Neural crest cell (in vitro differentiated cells): Measurements from ENCODE around the gene ANO5. TPM values are rescaled to one million over a fixed set of nuclear protein-coding genes. Genes with fewer than 3 reads are reported as not detected.

Experiments used
- DNase-seq: peaks from one replicate; pipeline ENCODE4 v3.0.0; 2021; ENCODE audit warnings: low read depth, mixed read lengths, low spot score
- H3K27ac Mint-ChIP-seq: one replicate; pipeline ENCODE4 v1.8.0; 2021; ENCODE audit warnings: mild to moderate bottlenecking, mixed read lengths; ENCODE audit not compliant: unreplicated experiment
- H3K27me3 Mint-ChIP-seq: 2 replicates; pipeline ENCODE4 v1.8.0; 2021; ENCODE audit warnings: low read depth, mild to moderate bottlenecking, mixed read lengths
- H3K36me3 Mint-ChIP-seq: 2 replicates; pipeline ENCODE4 v1.8.0; 2021; ENCODE audit warnings: low read depth, mild to moderate bottlenecking, mixed read lengths
- H3K4me1 Mint-ChIP-seq: 2 replicates; pipeline ENCODE4 v1.8.0; 2021; ENCODE audit warnings: mixed read lengths
- H3K4me3 Mint-ChIP-seq: one replicate; pipeline ENCODE4 v1.8.0; 2021; ENCODE audit warnings: mild to moderate bottlenecking, mixed read lengths
- H3K9me3 Mint-ChIP-seq: 2 replicates; pipeline ENCODE4 v1.8.0; 2021; ENCODE audit warnings: mixed read lengths
- CTCF ChIP-seq: fragments of 200-600 bp; sonication (generic); conservative IDR thresholded peaks from 2 replicates; pipeline ENCODE4 v1.5.0; 2021; ENCODE audit warnings: antibody characterized with exemption, mild to moderate bottlenecking
- total RNA-seq: library from RNA; stranded (reverse); gene quantifications from 2 replicates; pipeline ENCODE4 v1.2.1, GENCODE V29; 2021

Gene ANO5
- total RNA-seq, 1 donor from 2014 or later = 3.4 TPM

GRCh38 chr11:22177186-22177585, 15.7 kb upstream of the ANO5 start:
- H3K4me1 Mint-ChIP-seq = no peaks in the 10 kb centered on the region
- no peaks in the 10 kb centered on the region for H3K27me3 Mint-ChIP-seq
- H3K9me3 Mint-ChIP-seq = no peaks in the 10 kb centered on the region

GRCh38 chr11:22179626-22180025, 13.3 kb upstream of the ANO5 start:
- DNase-seq = no peak
- Mint-ChIP-seq H3K9me3 (no peaks in the 10 kb centered on the region), H3K27me3 (peaks cover 4% of the 10 kb centered on the region), H3K4me3 (no peak overlapping the region), H3K4me1 (no peaks in the 10 kb centered on the region), H3K27ac (no peak overlapping the region), H3K36me3 (no peaks in the 10 kb centered on the region)
- TF ChIP-seq CTCF = no peak

More at GRCh38 chr11:22177186-22177585, 15.7 kb upstream of the ANO5 start:
- TF ChIP-seq CTCF = peak; percentile 15
- Mint-ChIP-seq H3K27ac (no peak overlapping the region), H3K36me3 (no peaks in the 10 kb centered on the region), H3K4me3 (no peak overlapping the region)
- DNase-seq = no peak

- H3K9me3 Mint-ChIP-seq = no peaks in the 10 kb centered on the region
- no peak overlapping the region for H3K4me3 Mint-ChIP-seq
- no peak overlapping the region for H3K27ac Mint-ChIP-seq
- no peaks in the 10 kb centered on the region for H3K4me1 Mint-ChIP-seq
- no peaks in the 10 kb centered on the region for H3K36me3 Mint-ChIP-seq
- DNase-seq = no peak
- no peak for TF ChIP-seq CTCF
- H3K27me3 Mint-ChIP-seq = peaks cover 7% of the 10 kb centered on the region
These were observed 12.8 kb upstream of the ANO5 start for GRCh38 chr11:22180131-22180530.

- Mint-ChIP-seq H3K4me1 (peaks cover 16% of the 10 kb centered on the region), H3K4me3 (no peak overlapping the region), H3K36me3 (no peaks in the 10 kb centered on the region), H3K9me3 (no peaks in the 10 kb centered on the region), H3K27me3 (peaks cover 38% of the 10 kb centered on the region), H3K27ac (no peak overlapping the region)
- no peak for TF ChIP-seq CTCF
- DNase-seq = no peak
These were observed 3.2 kb upstream of the ANO5 start for GRCh38 chr11:22189660-22190059.

GRCh38 chr11:22190827-22191463, 1.9 kb upstream of the ANO5 start:
- H3K36me3 Mint-ChIP-seq = no peaks in the 10 kb centered on the region
- H3K9me3 Mint-ChIP-seq = no peaks in the 10 kb centered on the region
- peak overlapping the region; percentile 66 for H3K4me3 Mint-ChIP-seq
- TF ChIP-seq CTCF = no peak
- no peak overlapping the region for H3K27ac Mint-ChIP-seq
- peaks cover 38% of the 10 kb centered on the region for H3K27me3 Mint-ChIP-seq
- DNase-seq = no peak
- H3K4me1 Mint-ChIP-seq = peaks cover 19% of the 10 kb centered on the region

- no peaks in the 10 kb centered on the region for H3K9me3 Mint-ChIP-seq
- H3K4me3 Mint-ChIP-seq = peak overlapping the region; percentile 98
- no peak for DNase-seq
- H3K27ac Mint-ChIP-seq = peak overlapping the region; percentile 43
- no peaks in the 10 kb centered on the region for H3K36me3 Mint-ChIP-seq
- peaks cover 19% of the 10 kb centered on the region for H3K4me1 Mint-ChIP-seq
- TF ChIP-seq CTCF = peak; percentile 46
- H3K27me3 Mint-ChIP-seq = peaks cover 31% of the 10 kb centered on the region
These were observed 620 bp upstream of the ANO5 start for GRCh38 chr11:22192289-22192641.
